CD4-positive, alpha-beta T cell treated with Interleukin-21 for 1 hour (primary cell): ENCODE results near the gene STK24.
A peak's percentile ranks its signal among the peaks of the same experiment; 100 is the strongest.
"Not testable (repeated sequence)": the region's sequence is repeated elsewhere in the genome, so short reads cannot be mapped to it uniquely, and the experiment has no call there.

Experiments used
- DNase-seq: peaks from one replicate; pipeline ENCODE4 v3.0.0-alpha.2; 2020

STK24 gene

DNA sequence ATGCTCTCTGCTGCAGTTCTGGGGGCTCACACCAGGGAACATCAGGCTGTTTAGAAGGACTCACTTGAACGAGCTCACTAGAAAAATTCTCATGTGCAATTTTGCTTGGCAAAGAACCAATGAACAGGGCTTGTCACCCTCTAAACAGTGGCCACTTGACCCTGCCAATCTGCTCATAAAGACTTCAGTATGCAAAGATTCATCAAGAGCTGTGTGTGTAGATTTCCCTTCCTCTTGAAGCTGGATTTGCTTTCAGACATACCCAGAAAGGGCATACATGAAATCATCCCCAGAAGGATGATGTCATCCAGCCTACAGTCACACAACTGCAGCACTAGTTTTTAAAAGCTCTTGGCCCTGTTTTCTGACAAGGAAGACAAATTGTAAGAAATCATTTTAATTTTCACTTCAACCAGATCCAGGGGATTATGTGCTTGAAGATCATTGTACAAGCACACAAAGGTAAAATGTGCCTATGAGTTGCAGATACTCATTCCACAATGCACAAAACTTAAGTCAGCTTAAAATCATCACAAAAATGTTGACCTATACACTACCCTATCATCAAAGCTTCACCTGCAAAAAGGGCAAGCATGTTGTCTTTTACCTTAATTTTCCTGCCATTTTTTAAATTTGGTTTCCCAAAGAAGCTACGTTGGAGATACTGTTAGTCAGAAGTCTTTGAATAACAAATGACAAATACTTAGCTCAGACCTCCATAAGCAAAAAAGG, 5.2 kb upstream of the STK24 start:
- DNase-seq: no peak

DNA sequence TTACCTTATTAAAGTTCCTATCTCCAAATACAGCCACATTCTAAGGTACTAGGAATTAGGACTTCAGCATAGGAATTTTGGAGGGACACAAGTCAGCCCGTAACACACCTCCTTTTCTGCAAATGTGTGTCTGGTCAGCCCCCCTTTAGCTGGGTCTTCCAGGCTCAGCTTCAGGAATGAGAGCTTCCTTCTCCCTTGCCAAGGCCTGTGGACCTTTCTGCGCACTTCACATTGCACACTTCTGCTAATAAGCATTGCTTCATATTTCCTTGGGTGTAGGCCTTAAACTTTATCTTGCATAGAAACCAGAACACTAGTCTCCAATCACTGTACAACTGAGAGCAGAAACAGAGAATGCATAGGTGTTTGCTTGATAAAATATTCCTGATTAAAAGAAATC, 4.5 kb upstream of the STK24 start:
- no peak for DNase-seq

DNA sequence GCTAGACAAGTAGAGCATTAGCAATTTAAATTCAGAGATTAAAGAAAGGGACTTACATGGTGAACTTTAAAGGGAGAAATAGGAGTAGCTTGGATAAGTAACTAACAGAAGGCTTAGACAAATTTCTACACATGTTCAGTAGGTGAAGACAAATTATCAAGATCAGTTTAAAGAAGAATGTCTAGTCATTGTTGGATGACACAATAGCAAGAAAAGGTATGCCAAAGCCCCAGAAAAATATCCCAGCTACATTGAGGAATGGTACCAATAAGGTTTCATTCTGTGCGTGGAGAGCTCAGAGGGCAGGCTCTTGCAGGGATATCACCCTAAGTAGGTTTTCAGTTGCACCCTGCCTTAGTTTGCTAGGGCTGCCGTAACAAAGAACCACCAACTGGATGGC, 3.5 kb upstream of the STK24 start:
- no peak for DNase-seq

DNA sequence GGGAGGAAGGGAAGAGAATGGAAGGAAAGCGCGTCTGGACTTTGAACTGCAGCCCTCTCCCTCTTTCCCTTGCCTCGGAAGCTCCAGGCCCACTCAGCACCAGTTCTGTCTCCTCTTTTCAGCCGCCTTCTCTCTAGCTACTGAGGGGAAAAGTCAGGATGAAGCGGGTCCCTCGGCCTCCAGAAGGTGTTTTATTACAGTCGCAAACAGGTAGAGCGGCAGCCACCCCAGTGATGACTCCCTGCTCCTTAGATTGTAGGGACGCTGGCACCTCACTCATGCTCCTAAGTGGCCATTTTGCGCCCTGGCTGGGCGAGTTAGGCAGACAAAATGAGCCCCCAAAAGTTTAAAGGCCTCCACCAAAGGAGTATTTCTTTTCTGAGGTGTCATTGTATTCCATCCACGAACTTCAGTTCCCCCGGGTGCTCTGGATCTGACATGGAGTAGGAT, 954 bp upstream of the STK24 start:
- no peak for DNase-seq

DNA sequence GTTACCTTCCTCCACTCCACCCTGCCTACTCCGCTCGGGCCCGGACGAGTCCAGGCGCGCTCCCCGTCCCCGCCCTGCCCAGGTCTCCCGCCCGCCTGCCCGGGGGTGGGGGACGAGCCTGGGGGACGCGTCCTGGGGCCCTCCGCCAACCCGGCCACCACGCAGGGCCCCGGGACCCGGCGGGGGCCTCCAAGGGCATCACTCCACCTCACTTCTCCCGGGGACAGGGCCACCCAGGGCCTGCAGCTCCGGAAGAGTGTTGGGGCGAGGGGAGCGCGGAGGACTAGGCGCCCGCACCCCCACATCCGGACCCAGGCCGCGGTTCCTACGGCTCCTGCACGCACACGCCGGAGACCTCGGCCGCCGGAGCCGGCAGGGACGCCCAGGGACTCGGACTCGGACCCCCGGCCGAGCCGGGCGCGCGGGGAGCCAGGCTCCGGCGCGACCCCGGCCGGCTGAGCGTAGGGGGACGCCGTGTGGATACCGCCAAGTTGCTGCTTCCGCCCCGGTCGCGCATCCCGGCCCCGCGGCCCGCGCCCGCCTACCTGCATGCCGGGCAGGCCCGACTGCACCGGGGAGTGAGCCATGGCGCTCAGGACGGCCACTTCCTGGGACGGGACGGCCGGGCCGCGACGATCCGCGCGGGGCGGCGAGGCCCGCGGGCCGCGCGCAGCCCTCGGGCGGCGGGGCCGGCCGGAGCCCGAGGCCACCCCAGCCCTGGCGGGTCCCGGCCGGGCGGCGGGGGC, 534 bp downstream of the STK24 start:
- peak; percentile 39 for DNase-seq

DNA sequence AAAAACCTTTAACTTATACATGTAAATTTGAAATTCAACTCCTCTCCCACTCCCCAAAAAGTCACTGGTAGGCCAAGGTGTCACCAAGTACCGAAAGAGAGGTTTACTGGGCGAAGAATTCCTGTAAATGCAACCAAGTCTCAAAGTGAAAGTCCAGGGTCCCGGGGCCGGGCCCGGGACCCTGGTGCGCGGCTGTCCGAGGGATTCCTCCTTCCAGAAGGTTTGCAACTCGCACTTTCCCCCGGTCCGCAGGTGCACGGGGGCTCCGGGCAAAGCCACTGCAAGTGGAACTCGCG, 1.1 kb downstream of the STK24 start:
- DNase-seq: no peak

DNA sequence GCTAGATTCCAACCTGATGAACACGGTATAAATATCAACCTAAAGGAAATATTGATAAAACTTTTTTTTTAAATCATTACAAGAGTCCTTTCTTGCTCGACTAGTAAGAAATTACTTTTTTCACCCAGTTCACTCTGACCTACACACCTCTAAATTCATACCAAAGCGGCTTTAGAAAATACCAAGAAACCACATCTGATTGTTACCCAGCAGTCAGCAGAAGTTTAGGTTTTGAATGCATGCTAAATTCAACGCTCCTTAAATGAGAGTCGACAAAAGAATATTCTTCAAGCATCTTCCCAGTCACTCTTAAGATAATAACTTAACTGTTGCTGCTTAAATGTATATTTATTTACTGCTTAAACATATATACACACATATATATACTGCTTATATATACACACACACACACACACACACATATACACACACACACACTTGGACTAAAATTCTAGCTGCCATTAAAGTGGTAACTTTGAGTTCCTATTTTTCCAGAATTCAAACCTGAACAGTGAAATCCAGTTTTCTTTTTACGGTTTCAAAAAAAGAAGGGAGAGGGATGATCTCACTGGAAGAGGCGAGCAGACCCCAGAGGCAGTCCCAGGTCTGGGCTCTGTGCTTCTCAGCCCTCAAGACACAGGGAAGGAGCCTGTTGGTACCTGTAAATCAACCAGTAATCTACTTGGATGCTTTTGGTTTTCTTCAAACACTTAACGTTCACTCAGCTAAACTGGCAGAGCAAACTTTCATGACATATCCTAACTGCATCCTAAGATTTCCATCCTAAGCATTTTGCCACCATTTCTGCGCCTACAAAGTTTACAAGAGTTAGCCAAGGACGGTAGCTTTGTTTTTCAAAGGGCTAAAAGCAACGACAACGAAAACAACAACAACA, 1.7 kb downstream of the STK24 start:
- DNase-seq: no peak

DNA sequence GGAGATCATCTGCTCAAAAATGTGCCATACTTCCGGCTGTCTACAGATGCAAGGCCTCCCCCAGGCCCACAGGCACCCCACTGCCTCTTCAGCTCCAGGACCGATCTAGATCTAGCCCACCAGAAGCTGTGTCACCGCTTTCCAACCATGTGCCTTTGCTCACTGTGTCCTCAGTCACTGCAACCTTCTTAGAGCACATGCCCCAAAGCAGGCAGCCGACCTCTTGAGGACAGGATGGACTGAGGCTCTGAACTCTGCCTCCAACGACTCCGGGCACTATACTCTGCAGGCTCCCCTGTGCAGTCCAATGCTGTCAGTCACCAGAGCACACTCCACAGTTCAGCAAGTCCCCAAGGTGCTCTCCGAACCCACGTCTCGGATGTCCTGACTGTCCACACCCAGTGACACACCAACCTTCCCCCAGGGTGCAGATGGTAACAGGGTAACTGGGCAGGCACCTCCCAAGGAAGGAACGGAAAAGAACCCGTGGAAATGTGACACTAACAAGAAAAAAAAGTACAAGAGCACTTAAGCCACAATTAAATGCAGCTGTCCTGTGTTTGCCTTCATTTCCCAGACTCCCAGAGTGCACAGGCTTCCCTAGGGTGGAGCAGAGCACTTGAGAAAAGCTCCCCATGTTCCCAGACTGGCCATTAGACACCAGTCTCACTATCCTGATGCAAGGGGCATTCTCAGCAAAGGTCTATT, 4.8 kb downstream of the STK24 start:
- peak; percentile 32 for DNase-seq

DNA sequence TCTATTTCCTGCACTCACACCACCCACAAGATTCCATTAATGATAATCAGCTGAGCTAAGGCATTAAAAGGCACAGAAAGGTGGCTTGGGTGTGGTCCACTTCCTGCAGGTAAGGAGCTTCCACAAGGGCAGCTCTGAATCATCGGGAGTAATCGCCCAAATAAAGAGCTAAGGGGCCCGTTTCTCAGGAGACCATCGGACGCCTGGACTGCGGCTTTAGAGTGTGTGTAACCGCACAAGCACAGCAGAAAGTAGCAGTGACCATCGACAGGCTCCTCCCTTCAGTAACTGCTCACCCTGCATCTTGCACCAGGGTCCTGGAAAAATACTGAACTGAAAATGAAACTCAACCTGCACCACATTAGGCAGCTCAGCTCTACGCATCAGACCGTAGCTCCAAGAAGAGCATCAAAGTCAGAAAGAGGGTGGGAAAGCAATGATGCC, 6.0 kb downstream of the STK24 start:
- DNase-seq: peak; percentile 60

DNA sequence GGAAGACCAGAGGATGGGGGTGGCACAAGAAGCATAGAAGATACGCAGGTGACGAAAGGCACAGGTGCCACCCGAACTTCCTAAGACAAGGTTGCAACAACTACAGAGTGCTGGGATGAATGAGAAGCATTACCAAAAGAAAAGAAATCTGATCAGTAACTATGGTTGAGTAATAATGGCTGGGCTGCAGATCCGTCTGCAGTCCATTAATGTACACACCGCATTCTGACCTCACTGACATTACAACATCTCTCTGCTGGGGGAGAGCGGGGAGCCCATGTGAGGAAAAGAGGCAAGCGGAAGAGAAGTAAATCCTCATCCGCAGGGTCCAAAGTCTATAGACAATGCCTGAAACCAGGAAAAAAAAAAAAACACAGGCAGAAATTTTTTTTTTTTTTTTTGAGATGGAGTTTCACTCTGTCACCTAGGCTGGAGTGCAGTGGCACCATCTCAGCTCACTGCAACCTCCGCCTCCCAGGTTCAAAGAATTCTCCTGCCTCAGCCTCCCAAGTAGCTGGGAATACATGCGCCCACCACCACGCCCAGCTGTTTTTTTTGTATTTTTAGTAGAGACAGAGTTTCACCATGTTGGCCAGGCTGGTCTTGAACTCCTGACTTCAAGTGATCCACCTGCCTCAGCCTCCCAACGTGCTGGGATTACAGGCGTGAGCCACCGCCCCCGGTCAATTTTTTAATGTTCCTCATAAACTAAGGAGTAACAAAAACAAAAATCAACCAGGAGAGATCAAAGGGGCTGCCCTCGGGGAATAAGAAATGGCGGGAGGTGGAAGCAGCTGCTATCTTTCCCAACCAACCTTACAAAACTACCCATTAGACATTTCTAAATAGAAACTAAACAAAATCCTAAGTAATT, 7.2 kb downstream of the STK24 start:
- not testable (repeated sequence) for DNase-seq

DNA sequence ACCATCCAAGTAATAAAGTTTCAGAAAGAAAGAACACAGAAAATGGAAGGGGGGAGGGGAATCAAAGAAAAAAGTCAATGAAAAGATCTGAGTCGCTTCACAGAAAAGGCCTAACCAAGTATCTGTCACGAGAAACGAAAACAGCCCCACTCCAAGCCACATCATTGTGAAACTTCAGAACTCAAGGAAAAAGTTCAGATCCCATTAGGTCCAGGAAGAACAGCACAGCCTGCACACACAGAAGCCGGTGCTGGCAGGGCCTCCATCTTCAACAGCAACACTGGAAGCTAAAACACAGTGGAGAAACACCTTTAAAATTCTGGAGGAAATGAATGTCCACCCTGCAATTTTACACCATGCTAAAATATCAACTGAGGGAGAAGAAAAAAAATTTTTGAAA, 8.0 kb downstream of the STK24 start:
- no peak for DNase-seq

DNA sequence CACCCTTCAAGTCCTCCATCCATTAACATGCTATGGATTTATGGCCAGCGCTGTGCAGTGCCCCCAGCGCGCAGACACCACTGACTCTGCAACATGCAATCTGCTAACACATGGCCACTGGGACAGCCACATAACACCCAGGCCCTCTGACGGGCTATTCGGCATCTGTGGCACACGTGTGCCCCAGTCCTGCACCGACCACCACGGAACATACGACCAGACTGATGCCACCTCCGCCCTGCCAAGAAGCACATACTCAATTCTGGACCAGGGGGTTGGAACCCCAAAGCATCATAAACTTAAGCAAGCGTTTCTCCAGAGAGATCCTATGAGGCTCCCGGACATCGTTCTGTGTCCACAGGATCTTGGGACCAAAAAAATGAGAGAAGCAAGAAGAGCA, 9.8 kb downstream of the STK24 start:
- no peak for DNase-seq

DNA sequence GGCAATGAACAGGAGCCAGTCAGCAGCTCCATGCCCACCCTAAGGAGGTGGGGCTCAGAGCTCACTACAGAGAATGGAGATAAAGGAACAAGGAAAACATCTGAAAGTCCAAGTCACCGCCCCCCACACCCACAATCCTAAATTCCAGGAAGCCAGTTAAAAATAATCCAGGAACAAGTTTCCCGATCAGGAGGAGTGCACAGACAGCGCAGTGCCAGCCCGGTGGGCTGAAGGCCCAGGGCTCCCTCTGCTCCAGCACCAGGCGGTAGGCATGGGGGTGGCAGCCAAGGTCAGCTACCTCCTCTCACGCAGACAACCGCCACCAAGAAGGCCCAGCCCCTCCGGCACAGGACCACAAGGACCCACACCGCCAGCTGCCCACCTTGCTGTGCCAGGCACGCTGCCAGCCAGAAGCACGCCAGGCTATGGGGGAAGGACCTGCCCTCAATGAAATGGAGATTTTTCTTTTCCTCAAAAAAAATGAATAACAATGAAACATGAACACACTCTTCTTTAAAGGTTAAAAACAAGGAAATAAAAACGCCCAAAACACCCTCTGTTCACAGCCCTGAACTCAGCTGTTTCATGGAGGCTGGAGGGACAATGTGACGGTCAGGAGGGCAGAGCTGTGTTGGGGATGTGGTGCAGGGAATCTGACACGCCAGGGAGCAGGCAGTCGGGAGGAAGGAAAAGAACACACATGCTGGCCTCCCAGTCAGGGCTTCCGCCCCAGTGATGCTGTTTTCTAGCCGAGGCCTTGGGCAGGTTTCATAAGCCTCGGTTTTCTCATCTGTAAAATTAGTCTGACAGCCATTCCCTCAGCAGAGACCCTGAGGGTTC, 11.0 kb downstream of the STK24 start:
- no peak for DNase-seq

DNA sequence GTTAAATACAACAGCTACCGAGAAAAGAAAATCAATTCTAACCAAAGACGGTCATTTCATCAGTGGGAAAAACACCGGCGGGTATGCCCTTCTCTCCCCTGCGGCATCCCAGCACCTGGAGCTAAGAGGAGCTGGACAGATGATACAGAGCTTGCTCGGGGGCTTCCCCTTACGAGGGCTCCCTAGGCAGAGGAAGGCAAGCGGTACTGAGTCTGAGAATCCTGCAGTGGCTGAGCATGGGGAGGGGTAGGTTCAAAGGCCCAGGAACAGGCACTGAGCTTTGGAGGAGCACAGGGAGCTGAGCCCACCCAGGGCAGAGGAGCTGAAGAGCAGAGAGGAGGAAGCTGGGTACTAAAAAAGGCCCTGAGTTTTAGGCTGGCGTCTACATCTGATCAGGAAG, 12.7 kb downstream of the STK24 start:
- DNase-seq: no peak

DNA sequence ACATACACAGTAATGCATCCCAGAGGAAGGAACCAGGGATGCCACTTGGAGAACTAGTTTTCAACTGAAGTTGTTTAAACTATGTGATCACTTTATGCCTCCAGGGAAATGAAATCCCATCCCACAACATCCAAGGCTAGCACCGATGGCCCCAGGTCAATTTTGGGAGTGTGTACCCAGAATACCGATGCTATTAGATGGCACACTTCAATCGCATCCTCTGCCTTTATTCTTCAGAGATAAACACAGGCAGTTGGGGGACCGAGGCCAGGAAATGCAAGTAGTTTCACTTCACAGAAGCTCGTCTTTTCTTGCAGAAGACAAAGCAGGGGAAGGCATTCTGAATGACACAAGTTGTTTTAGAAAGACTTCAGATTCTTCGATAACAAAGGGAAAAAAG, 13.8 kb downstream of the STK24 start:
- peak; percentile 64 for DNase-seq

DNA sequence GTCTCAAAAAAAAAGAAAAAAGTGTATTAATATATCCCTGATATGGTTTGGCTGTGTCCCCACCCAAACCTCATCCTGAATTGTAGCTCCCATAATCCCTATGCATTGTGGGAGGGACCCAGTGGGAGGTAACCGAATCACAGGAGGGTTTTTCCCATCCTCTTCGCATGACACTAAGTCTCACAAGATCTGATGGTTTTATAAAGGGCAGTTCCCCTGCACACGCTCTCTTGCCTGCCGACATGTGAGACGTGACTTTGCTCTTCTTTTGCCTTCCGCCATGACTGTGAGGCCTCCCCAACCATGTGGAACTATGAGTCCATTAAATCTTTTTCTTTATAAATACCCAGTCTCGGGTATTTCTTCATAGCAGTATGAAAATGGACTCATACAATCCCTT, 17.7 kb downstream of the STK24 start:
- DNase-seq: no peak

DNA sequence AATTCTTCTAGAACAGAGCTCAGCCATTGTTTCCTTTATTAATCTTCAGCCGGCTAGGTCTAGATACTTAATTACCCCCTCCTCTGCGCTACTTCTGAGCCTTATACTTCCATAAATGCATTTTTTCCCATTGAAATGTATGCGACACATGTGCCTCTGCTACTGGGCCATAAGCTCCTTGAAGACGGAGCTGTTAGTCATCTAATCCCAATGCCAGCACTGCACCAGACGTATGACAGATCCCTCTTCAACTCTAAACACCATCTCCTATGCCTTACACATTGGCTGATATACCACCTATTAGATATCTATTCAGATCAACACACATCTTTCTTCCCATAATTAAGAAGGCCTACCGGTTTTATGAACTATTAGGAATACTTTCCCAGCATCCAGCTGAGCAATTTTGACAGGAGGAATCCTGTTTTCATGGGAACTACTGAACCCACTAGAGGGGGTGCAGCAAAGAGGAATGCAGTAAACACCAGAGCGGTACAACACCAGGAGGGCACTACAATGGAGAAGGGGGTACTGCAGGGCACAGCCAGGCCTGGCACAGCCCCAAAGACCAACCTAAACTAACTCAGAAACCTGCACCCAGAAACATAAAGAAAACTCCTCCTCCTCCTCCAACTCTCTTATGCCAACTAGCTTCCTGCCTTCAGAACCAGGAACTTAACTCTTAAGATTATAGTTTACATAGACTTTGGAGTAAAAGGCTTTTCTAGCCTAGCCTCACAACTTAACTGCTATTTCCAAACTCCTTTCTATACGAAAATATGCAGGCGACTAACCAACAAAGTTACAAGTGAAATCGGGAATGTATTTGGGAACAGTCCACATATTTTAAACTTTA, 18.7 kb downstream of the STK24 start:
- DNase-seq: no peak

DNA sequence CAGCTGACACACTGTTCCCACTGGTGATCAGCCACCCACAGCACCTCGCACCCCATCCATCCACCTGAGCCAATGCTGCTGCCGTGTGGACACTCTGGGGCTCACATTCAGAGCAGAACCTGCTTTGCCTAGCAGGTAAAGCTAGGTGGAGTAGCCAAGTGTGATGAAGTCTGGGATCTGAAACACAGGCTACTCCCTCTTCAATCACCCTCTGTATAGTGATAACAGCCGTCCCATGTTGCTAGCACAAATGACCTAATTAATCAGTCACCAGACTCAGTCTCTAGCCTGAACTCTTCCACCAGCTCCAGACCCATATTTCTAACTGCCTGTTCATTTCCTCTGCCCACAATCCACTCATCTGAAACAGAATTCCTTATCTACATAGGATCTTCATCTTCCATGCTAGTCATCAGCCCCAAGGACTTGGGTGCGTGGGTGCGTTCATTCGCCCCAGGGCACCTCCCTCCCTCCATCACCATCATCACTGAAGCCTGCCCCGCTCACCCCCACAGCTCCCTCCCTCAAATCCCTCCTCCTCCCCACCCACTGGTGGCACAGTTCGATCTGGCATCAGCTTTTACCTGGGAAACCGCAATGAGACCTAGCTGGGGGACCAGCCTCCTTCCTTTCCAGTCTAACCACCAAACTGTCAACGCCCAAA, 19.8 kb downstream of the STK24 start:
- peak; percentile 59 for DNase-seq

DNA sequence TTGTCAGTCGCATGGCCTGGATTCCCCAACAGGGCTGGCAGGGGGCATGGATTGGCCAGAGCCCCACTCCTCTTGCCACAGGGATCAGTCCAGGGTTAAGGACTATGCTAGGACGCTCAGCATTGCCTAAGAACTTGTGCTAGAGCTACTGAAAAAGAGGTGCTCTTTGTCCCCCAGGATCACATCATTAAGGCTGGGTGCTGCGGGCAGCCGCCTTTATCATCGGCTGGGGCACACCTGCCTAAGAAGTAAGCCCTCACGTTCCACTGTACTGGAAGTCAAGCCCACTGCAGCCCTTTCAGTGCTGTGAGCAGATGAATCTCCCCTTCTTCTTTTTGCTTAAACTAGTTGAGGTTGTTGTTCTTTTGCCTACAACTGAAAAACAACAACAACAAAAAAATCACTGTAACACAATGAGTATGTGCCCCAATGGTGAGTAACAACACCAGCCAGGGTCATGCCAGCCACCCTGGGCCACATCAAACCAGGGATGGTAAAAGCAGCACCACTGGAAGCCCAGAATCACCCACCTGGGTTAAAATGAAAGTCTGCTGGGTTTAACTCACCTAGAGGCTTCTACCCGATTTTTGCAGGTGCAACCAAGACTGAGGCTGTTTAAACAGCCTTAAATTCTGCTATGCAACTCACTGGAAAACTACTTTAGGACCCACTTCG, 20.6 kb downstream of the STK24 start:
- DNase-seq: no peak
